Activated naive CD4-positive, alpha-beta T cell treated with Interleukin-2 at 50 U/mL for 16 hours (primary cell): Measurements from ENCODE around the gene GDF15.
A peak's percentile ranks its signal among the peaks of the same experiment; 100 is the strongest.

Source experiments
- DNase-seq: peaks from one replicate; pipeline ENCODE4 v3.0.0-alpha.2; 2020

The GDF15 gene

GRCh38 chr19:18419699-18420460 lies 33.9 kb downstream of the GDF15 start:
- DNase-seq = peak; percentile 69

- DNase-seq = no peak
Measured at GRCh38 chr19:18420930-18421329, 35.0 kb downstream of the GDF15 start.

- no peak for DNase-seq
Measured at GRCh38 chr19:18421371-18421959, 35.5 kb downstream of the GDF15 start.

GRCh38 chr19:18422530-18423191 lies 36.7 kb downstream of the GDF15 start:
- peak; percentile 45 for DNase-seq

- DNase-seq = no peak
Measured at GRCh38 chr19:18423258-18424020, 37.5 kb downstream of the GDF15 start.

- DNase-seq = no peak
Measured at GRCh38 chr19:18424122-18424889, 38.3 kb downstream of the GDF15 start.

- no peak for DNase-seq
Measured at GRCh38 chr19:18424890-18425514, 39.0 kb downstream of the GDF15 start.

- no peak for DNase-seq
Measured at GRCh38 chr19:18425515-18426415, 39.8 kb downstream of the GDF15 start.

GRCh38 chr19:18426416-18426767 lies 40.4 kb downstream of the GDF15 start:
- no peak for DNase-seq

- no peak for DNase-seq
Measured at GRCh38 chr19:18427080-18427742, 41.3 kb downstream of the GDF15 start.

- DNase-seq = no peak
Measured at GRCh38 chr19:18427743-18428113, 41.8 kb downstream of the GDF15 start.

- no peak for DNase-seq
Measured at GRCh38 chr19:18428173-18428786, 42.3 kb downstream of the GDF15 start.

GRCh38 chr19:18428787-18429674 lies 43.1 kb downstream of the GDF15 start:
- DNase-seq = peak; percentile 80

- DNase-seq = no peak
Measured at GRCh38 chr19:18429717-18430416, 43.9 kb downstream of the GDF15 start.

GRCh38 chr19:18430417-18431144 lies 44.6 kb downstream of the GDF15 start:
- DNase-seq = no peak

GRCh38 chr19:18431351-18432197 lies 45.6 kb downstream of the GDF15 start:
- no peak for DNase-seq
